GM21825 (cell line): Measurements from ENCODE around the gene MADD.
A peak's percentile ranks its signal among the peaks of the same experiment; 100 is the strongest.

Experiments used
- ATAC-seq: cut with Tn5 transposase; IDR thresholded peaks from one replicate; pipeline ENCODE4 v1.9.1; 2021; ENCODE audit warnings: mild to moderate bottlenecking, moderate library complexity; ENCODE audit not compliant: unreplicated experiment

The MADD gene

DNA sequence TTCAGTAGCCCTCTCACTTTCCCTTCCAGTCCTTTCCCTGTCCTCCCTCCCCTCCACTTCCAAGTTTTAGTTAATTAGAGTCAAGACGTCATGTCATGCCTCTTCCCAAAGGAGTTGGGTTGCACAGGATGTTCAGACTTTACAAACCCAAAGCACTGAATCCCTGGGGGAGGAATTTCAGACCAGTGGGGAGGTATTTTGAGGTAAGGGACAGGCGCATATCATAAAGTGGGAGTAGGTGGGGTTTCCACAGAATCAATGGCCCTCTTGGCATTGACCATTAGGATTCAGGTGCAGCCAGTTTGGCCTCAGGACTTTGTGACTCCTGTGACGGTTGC lies 20.6 kb upstream of the MADD start:
- no peak for ATAC-seq

DNA sequence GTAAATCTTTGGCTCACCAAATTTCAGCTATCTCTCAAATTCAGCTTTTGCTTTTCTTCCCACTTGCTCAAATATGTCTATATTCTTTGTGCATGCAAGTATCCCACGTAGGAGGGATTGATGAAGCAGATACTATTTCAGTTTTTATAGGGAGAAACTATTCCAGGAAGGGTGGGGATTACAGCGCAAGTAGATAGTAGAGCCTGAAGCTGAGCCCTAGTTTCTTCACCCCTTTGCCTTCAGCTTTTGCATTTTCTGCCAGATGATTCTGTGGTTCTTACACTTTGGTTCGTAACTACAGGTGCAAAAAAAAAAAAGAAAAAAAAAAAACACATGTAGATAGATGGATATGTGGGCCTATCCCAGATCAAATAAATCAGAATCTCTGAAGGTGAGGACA lies 18.2 kb upstream of the MADD start:
- no peak for ATAC-seq

DNA sequence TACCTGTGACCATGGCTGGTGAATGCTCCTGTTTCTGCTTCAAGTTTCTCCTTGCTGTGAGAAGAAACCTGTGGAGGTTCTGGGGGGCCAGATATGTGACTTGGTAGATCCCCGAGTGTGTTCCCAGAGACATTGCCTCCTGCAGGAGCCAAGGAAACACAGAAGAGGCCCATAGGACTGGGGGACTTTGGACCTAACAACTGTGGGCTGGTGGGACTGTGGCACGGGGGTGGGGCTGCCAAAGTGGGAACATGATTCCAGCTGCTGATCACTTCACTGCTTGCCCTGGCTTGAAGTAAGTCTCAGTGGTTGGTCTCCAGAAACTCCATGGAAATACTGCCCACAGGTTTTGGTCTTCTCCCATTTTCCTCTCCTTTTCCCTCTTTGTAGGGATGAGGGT lies 16.3 kb upstream of the MADD start:
- ATAC-seq = no peak

DNA sequence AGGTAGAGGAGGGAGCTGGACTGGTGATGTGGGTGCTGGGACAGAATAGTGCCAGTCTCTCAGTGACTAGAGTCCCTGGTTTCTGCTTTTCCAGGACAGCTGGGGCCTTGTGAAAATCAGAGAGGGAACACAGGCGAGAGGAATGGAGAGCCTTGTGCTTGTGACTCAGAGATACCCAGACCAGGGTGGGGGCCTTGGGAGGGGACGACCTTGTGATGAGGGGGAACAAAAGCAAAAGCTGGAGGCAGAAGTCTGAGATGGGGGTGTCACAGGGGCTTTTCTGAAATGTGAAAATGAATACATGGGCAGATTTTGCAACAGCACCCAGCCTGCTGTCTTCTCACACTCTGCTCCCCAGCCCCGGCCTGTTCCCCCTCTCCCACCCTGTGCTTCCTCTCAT lies 15.5 kb upstream of the MADD start:
- ATAC-seq = no peak

DNA sequence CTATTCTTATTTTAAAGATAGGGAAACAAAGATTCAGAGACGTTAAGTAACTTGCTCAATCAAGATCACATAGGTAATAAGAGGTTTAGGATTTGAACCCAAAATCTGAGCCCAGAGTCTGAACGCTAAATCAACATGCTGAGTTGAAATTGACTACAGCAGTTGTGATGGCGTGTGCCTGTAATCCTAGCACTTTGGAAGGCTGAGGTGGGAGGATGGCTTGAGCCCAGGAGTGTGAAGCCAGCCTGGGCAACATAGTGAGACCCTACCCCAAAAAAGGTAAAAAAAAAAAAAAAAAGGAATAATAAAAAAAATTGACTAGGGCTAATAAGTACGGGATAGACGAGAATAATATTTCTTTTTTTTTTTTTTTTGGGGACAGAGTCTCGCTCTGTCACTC lies 13.6 kb upstream of the MADD start:
- ATAC-seq = no peak

DNA sequence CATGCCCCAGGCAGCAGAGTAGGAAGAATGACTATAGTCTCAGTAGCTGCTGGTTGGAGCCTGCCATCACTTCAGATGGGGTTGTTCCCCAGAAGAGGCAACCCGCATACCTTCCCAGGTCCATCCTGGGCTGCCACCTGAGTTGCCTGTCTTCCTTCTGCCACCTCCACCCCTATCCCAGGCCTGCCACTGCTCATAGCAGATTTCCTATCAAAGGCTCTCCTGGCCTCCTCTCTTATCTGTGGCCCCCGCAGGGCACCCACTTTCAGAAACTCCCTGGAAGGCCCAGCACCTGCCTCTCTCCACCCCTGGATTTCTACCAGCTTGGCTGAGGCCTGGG lies 12.8 kb upstream of the MADD start:
- no peak for ATAC-seq

DNA sequence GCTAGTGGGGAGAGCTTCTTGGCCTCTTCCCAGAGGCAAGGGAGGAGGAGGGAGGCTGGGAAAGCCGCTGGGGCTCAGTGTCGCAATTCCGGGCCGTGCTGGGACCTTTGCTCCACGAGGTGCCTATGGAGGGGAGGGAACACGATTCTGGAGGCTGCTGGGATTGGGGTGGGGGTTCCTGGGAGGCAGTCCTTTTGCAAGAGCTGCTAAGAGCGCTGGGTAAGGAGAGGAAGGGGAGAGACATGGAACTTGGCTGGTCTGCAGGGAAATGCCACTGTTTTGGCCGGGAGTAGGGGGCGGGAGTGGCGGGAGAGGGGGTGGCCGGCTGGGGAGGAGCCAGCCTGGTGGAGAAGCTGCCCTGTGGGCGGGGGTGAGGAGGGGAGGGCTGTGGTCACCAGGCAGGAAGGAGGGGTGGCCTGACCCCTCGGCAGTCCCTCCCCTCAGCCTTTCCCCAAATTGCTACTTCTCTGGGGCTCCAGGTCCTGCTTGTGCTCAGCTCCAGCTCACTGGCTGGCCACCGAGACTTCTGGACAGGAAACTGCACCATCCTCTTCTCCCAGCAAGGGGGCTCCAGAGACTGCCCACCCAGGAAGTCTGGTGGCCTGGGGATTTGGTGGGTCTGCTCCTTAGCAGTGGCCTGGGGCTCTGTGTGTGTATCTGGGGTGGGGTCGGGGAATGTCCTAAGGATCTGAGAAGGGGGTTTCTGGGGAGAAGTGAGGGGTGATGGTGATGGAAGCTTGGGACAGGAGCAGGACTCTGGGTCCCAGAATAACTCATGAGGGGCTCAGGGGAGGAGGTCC lies 12.2 kb upstream of the MADD start, which contains the start of gene NR1H3:
Gene NR1H3 (plus strand): TSS at position 480 of the 800 bp plus-strand sequence. CDS start 1,221 bp downstream, outside the sequence.
- no peak for ATAC-seq

DNA sequence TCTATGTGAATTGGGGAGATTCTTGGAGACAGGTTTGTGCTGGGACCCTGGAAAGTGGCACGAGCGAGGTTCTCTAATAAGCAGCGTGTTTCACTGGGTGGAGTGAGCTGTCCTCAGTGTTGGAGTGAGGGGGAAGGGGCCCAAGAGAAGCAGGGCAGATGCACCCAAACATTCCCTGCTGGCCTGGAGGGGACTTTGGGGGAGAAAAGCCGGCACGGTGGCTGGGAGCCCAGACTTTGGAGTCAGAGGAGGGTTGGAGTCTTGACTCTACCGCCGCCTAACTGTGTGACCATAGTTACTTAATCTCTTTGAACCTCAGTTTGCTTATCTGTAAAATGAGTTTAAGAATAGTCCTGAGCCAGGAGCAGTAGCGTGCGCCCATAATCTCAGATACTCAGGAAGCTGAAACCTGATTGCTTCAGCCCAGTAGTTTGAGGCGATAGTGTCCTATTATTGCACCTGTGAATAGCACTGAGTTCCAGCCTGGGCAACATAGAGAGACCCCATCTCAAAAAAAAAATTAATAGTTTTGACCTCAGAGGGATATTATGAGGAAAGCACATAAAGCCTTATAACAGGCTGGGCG lies 11.5 kb upstream of the MADD start:
- ATAC-seq = no peak

DNA sequence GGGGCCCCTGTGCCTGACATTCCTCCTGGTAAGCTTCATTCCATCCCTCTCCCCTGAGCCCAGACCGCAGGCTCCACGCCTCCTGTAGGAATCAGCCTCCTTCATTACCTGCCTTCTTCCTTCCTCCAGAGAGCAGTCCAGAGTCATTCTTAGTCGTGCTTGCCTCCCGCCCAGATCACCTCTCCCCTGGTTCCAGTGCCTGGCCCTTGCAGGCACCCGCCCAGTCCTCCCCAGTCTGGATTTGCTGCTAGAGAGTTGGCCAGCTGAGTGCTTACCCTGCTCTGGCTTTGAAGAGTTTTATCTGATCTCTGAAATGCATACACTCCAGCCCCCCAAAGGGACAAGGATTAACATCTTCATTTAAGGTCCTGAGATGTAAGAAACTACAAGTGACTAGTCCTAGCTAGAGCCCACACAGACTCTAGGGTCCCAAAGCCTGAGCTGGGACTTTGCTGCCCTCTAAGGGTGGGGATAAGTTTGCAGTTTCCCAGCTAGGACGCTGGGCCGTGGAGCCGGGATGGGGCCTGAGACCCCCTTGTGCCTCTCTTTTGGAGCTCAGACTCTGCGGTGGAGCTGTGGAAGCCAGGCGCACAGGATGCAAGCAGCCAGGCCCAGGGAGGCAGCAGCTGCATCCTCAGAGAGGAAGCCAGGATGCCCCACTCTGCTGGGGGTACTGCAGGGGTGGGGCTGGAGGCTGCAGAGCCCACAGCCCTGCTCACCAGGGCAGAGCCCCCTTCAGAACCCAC lies 10.5 kb upstream of the MADD start:
- ATAC-seq = no peak

DNA sequence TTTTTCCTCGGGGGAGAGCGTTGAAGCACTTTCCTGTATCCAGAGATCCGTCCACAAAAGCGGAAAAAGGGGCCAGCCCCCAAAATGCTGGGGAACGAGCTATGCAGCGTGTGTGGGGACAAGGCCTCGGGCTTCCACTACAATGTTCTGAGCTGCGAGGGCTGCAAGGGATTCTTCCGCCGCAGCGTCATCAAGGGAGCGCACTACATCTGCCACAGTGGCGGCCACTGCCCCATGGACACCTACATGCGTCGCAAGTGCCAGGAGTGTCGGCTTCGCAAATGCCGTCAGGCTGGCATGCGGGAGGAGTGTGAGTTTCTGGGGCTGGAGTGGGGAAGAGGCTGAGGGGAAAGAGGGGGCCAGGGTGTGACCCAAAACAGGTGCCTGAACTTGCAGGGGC lies 9.6 kb upstream of the MADD start:
- no peak for ATAC-seq

DNA sequence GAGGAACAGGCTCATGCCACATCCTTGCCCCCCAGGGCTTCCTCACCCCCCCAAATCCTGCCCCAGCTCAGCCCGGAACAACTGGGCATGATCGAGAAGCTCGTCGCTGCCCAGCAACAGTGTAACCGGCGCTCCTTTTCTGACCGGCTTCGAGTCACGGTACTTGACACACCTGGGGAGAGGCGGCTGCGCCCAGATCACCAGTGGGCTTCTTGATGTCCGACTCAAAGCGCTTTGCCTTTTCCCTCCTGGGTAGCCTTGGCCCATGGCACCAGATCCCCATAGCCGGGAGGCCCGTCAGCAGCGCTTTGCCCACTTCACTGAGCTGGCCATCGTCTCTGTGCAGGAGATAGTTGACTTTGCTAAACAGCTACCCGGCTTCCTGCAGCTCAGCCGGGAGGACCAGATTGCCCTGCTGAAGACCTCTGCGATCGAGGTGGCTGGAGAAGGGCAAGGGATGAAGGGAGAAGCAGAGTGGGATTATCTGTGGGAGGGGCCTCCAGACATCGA lies 8.6 kb upstream of the MADD start:
- no peak for ATAC-seq

DNA sequence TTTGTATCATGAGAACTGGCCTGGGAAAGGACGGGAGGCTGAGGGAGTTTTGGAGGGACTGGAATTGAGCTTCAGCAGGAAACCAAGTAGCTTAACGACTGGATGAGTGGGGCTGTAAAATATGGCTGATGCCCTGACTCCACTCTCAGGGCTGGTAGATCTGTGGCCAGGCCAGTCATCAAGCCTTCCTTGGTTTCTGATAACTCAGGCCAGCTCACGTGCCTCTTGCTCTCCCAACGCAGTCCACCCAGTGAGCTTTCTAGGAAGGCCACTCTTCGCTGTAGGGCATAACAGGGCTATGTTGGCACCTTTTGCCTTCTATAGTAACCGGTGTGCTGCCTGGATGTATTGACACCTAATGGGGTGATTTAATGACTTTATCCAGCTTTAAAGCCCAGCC lies 5.8 kb upstream of the MADD start:
- ATAC-seq = no peak

DNA sequence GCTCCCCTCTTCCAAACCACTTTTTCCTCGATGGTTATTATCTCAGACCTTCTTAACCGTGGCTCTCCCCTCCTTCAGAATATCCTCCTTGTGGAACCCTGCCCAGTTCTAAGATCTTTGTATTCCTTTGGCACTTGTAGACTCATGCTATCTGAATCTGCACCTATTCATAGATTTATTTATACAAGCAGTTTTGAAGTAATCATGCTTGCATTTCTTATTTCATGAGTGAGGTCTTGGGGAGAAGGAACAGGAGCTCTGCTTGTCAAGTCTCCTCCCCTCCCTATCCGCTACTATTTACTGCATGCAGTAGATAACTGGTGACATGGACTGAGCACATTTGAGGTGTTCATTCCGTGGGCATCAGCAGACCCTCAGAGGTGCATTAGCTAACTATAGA lies 5.4 kb upstream of the MADD start:
- ATAC-seq = no peak

DNA sequence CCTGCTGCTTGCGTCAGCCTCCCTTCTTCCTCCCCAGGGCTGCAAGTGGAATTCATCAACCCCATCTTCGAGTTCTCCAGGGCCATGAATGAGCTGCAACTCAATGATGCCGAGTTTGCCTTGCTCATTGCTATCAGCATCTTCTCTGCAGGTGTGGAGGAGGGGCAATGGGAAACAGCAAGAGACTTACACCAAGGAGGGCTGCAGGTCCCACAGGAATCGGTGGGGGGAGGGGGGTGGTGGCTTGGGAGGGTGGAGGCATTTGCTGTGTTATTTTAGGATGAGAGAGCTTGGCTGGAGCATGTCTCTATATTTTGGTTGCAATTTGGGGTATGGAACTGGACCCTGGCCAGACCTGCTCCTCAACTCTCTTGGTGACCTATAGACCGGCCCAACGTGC lies 2.1 kb upstream of the MADD start:
- no peak for ATAC-seq

DNA sequence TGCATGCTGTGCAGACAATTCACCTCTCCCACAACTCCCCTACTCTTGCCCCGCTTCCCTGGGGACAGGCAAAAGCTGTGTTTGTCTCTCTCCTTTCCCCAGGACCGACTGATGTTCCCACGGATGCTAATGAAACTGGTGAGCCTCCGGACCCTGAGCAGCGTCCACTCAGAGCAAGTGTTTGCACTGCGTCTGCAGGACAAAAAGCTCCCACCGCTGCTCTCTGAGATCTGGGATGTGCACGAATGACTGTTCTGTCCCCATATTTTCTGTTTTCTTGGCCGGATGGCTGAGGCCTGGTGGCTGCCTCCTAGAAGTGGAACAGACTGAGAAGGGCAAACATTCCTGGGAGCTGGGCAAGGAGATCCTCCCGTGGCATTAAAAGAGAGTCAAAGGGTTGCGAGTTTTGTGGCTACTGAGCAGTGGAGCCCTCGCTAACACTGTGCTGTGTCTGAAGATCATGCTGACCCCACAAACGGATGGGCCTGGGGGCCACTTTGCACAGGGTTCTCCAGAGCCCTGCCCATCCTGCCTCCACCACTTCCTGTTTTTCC lies 1.4 kb upstream of the MADD start:
- no peak for ATAC-seq

DNA sequence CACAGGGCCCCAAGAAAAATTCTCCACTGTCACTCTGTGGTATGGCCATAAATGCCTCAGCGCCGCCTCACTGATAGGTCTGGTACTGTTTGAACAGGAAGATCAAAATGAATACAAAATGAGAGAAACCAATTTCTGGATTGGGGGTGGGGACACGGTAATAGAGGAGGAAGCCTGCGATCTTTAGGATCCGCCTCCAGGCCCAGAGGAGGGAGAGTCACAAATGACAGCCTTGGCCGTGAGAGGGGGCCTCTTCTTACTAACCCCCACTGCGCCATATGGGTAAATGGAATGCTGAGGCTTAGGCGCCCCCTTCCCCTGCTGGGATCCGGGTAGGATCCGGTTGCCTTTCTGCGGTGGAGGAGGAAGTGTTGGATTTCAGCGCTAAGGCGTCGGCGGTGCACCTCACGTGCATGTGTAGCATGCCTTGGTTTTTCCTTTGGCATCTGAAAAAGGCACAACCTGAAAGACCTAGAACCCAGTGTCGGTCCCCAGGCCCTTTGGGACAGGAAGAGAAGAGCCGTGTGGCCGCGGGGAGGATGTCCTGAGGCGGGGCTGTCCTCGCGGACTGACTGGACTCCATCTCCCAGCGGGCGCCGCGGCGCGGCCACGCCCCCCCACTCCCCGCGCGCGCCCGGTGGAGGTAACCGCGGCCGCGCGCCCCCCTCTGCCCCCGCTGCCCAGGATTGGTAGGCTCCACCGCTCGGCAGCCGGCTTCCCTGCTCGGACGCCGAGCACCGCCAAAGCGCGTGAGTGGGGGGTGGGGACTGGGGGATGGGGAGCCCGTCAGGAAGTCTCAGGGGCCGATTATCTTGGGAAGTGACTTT lies 718 bp upstream of the MADD start:
- ATAC-seq = peak; percentile 42

DNA sequence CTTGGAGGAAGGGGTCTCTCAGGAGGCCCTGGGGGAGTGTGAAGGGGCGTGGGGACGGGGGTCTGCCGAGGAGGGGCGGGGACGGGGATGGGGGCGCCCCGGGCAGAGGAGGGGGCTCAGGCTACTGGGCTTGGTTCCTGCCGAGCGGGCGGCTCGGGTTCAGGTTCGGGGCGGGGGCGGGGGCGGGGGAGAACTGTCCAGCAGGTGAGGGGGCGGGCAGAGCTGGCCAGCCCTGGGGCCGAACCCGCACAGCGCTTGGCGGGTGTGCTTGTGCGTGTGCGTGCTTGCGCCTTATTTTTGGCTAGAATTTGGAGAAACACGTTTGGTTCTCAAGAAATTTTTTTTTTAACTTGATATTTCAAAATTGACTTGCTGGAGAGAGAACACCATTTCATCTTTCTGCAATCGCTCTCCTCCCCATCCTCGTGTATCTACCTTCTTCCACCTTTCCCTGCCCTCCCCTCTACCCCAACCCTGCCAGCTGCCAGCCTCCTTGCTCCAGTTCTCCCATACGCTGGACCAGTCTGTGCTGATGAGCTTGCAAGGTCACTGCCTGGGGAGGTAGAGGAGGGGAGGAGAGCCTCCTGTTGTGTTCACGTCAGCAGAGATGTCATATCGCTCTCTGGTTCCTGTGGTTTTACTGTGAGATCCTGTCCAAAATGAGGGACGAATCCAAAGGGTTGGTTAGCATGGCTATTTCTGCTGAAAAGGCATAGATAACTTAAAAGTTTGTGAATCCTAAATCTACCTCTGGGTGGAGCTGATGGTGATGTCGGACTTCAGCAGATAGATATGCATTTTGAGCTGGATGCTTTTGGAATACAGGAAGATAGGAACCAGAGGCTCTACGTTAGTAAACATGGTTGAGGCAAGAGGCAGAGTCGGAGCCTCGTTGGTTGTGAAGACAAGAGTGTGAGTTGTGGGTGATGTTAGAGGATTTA lies 668 bp downstream of the MADD start:
- ATAC-seq = no peak

DNA sequence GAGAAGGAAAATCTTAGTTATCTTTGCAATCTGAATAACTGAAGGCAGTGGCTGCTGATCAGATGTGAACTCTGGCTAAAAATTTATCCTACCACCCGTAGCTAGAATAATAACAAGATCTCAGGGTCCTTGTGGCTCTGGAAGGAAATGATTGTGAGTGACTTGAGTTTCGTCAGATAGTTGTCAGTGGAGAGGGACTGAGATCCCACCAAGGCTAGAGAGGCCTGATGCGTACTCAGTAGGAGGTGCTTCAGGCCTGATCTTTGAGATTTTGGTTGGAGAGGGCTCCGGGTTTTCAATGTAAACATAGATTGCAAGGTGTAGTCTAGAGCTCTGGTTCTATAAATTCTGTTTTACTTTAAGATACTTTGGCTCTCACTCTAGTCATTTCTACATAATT lies 1.4 kb downstream of the MADD start:
- ATAC-seq = no peak

DNA sequence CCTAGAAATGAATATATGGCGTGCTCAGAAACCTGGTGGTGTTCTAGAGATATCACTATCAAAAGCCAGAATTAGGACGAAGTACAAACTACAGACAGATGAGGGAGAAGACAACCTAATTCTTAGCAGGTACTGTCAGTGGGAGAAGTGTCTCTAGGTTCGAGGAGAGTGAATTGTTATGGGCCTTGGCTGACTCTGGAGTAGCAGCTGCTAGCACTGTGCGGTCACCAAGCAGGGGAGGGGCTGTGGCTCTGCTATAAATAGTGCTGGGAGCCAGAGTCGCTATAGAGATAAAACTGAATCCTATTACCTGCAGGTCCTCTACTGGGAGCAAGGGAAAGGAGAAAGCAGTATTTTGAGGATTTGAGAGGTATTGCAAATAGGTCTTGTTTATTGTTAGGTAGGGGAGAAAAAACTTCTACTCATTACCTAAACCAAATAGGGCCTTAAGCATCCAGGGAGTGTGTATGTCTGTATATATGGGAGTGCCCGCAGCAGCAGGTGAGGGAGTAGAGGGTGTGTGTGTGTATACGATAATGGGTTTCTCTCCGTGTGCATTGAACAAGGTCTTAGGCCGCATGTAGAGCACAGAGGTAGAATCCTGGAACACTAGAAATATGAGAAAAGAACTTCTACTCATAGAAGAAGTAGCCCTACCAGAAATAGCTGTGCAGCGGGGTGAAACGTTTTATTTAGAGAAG lies 2.2 kb downstream of the MADD start:
- ATAC-seq = no peak
